Body of pancreas (tissue), 4 donors: ENCODE results near the gene IFT122. TPM values are rescaled to one million over a fixed set of nuclear protein-coding genes. Genes with fewer than 3 reads are reported as not detected.

Experiments used
- ATAC-seq: fragments of 150-250 bp; one replicate; pipeline ENCODE4 v1.9.1; 2016
- DNase-seq, 4 donors: peaks; one replicate each; pipeline ENCODE4 v3.0.0-alpha.2; 2019
- H3K27ac ChIP-seq, 4 donors: fragments of 200-600 bp; sonication (generic); 1 replicate in 3 of 4; 2 replicates in 1 of 4; pipeline versions ENCODE4 v1.5.1 to v1.6.1; 2016 to 2019; ENCODE audit warnings: mild to moderate bottlenecking in 1 of 4, mixed read lengths in 1 of 4, moderate library complexity in 1 of 4
- H3K27me3 ChIP-seq, 2 donors: fragments of 200-600 bp; sonication (generic); one replicate each; pipeline ENCODE4 v1.6.0; 2016; ENCODE audit warnings: mild to moderate bottlenecking in 1 of 2
- H3K36me3 ChIP-seq, 2 donors: fragments of 200-600 bp; sonication (generic); replicated peaks in 1 of 2; 2 replicates each; pipeline ENCODE4 v1.5.1; 2016; ENCODE audit warnings: low read depth in 2 of 2; ENCODE audit not compliant: insufficient read depth in 1 of 2
- H3K4me1 ChIP-seq: fragments of 200-600 bp; sonication (generic); one replicate; pipeline ENCODE4 v1.6.0; 2016
- H3K4me3 ChIP-seq, 2 donors: fragments of 200-600 bp; sonication (generic); 1 replicate in 1 of 2; 2 replicates in 1 of 2; pipeline ENCODE4 v1.5.1; 2016 to 2019
- H3K9me3 ChIP-seq, 3 donors: fragments of 200-600 bp; sonication (generic); 1 replicate in 2 of 3; 2 replicates in 1 of 3; pipeline ENCODE4 v1.5.1; 2016
- POLR2A ChIP-seq, 3 donors: fragments of 450-650 bp; IDR thresholded peaks; one replicate each; pipeline ENCODE4 v1.6.1; 2016; ENCODE audit warnings: antibody characterized with exemption in 3 of 3, mild to moderate bottlenecking in 2 of 3
- WGBS, 2 donors: methylation state at CpG; one replicate each; pipeline ENCODE4 v1.1.5; 2017; 5-methylcytosine and 5-hydroxymethylcytosine counted together
- intact Hi-C: fragments of 100-400 bp; cut with DNase I; formaldehyde crosslinking; loops from one replicate; pipeline ENCODE4 v1.15.1; 2023
- total RNA-seq, 2 donors: library from RNA; depleted of rRNA; stranded (reverse); fragments of >200 nt; gene quantifications; one replicate each; pipeline ENCODE4 v1.1.0, GENCODE V29; 2016
- TF ChIP-seq, protein P1 (sequence below), 7 experiments: fragments of 450-650 bp in 4 of 7; fragments of 200-600 bp in 3 of 7; sonication (generic) in 3 of 7; IDR thresholded peaks; one replicate each; pipeline ENCODE4 v1.5.1; 2016 to 2019; ENCODE audit warnings: antibody characterized with exemption in 7 of 7

IFT122 gene
- total RNA-seq, 2 donors from 2014 or later, result 10.5 to 34.8 TPM

GRCh38 chr3:129529436-129530210, 89.6 kb downstream of the IFT122 start:
- TF ChIP-seq POLR2A (IDR thresholded peaks at IDR 0.05), result no peak
- TF ChIP-seq, protein P1, sequence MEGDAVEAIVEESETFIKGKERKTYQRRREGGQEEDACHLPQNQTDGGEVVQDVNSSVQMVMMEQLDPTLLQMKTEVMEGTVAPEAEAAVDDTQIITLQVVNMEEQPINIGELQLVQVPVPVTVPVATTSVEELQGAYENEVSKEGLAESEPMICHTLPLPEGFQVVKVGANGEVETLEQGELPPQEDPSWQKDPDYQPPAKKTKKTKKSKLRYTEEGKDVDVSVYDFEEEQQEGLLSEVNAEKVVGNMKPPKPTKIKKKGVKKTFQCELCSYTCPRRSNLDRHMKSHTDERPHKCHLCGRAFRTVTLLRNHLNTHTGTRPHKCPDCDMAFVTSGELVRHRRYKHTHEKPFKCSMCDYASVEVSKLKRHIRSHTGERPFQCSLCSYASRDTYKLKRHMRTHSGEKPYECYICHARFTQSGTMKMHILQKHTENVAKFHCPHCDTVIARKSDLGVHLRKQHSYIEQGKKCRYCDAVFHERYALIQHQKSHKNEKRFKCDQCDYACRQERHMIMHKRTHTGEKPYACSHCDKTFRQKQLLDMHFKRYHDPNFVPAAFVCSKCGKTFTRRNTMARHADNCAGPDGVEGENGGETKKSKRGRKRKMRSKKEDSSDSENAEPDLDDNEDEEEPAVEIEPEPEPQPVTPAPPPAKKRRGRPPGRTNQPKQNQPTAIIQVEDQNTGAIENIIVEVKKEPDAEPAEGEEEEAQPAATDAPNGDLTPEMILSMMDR (IDR thresholded peaks at IDR 0.05), result no peak
- H3K27me3 ChIP-seq, result no peaks in the 10 kb centered on the region
- intact Hi-C loops, result no loop called here
- H3K36me3 ChIP-seq, result no peaks in the 10 kb centered on the region
- H3K9me3 ChIP-seq, result no peaks in the 10 kb centered on the region
- H3K27ac ChIP-seq, result no peak overlapping the region
- 79 to 88% methylated on average over 11 to 12 of the region's 12 CpGs for WGBS, 2 donors
- DNase-seq, result no peak
- no peak overlapping the region for H3K4me3 ChIP-seq
- peaks cover 7% of the 10 kb centered on the region for H3K4me1 ChIP-seq
- ATAC-seq, result no peak

- H3K9me3 ChIP-seq, result no peaks in the 10 kb centered on the region
- WGBS, 2 donors, result 29 to 37% methylated on average over 6 of the region's 6 CpGs
- H3K27ac ChIP-seq, result no peak overlapping the region
- no peak for TF ChIP-seq POLR2A (IDR thresholded peaks at IDR 0.05)
- TF ChIP-seq, protein P1 (IDR thresholded peaks at IDR 0.05), result no peak
- intact Hi-C loops, result no loop called here
- no peak overlapping the region for H3K4me3 ChIP-seq
- peak; percentile 28 for ATAC-seq
- H3K36me3 ChIP-seq, result no peaks in the 10 kb centered on the region
- DNase-seq, result peak in 1 of 4 donors; percentile 32
- peaks cover 11% of the 10 kb centered on the region for H3K4me1 ChIP-seq
- no peaks in the 10 kb centered on the region for H3K27me3 ChIP-seq
Observed at GRCh38 chr3:129530251-129530791, 90.3 kb downstream of the IFT122 start.

DNA sequence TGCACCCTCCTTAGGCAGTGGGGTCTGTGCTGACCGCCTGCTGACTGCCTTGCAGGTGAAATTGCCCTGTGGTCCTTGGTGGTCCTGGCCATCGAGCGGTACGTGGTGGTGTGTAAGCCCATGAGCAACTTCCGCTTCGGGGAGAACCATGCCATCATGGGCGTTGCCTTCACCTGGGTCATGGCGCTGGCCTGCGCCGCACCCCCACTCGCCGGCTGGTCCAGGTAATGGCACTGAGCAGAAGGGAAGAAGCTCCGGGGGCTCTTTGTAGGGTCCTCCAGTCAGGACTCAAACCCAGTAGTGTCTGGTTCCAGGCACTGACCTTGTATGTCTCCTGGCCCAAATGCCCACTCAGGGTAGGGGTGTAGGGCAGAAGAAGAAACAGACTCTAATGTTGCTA, 90.8 kb downstream of the IFT122 start:
- Histone ChIP-seq H3K4me3 (no peak overlapping the region), H3K4me1 (peaks cover 11% of the 10 kb centered on the region), H3K27ac (no peak overlapping the region), H3K9me3 (no peaks in the 10 kb centered on the region), H3K27me3 (no peaks in the 10 kb centered on the region), H3K36me3 (no peaks in the 10 kb centered on the region)
- intact Hi-C loops, result no loop called here
- TF ChIP-seq, protein P1 (IDR thresholded peaks at IDR 0.05), result no peak
- TF ChIP-seq POLR2A (IDR thresholded peaks at IDR 0.05), result no peak
- ATAC-seq (no peak), DNase-seq (no peak)
- WGBS, 2 donors, result 90 to 95% methylated on average over 2 to 13 of the region's 13 CpGs

DNA sequence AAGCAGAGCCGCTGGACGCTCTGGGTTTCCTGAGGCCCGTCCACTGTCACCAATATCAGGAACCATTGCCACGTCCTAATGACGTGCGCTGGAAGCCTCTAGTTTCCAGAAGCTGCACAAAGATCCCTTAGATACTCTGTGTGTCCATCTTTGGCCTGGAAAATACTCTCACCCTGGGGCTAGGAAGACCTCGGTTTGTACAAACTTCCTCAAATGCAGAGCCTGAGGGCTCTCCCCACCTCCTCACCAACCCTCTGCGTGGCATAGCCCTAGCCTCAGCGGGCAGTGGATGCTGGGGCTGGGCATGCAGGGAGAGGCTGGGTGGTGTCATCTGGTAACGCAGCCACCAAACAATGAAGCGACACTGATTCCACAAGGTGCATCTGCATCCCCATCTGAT, 91.7 kb downstream of the IFT122 start:
- TF ChIP-seq POLR2A (IDR thresholded peaks at IDR 0.05), result no peak
- TF ChIP-seq, protein P1 (IDR thresholded peaks at IDR 0.05), result no peak
- DNase-seq, result no peak
- H3K27ac ChIP-seq, result no peak overlapping the region
- no peaks in the 10 kb centered on the region for H3K27me3 ChIP-seq
- WGBS, 2 donors, result 90% methylated on average over 11 of the region's 11 CpGs
- no peaks in the 10 kb centered on the region for H3K36me3 ChIP-seq
- H3K4me1 ChIP-seq, result peaks cover 11% of the 10 kb centered on the region
- H3K4me3 ChIP-seq, result no peak overlapping the region
- no peak for ATAC-seq
- intact Hi-C loops, result no loop called here
- H3K9me3 ChIP-seq, result no peaks in the 10 kb centered on the region
